ENCODE measurements around the gene ANKRD10.
A peak's percentile ranks its signal among the peaks of the same experiment; 100 is the strongest.

The ANKRD10 gene

GRCh38 chr13:110887597-110888333 is 27.1 kb downstream of the ANKRD10 start:
- DNase-seq (ENCODE audit: low read depth in 3 of 3, low spot score in 1 of 3), result no peak

- DNase-seq (ENCODE audit: low read depth in 3 of 3, low spot score in 1 of 3), result no peak
These were observed 27.8 kb downstream of the ANKRD10 start for GRCh38 chr13:110886870-110887596.

GRCh38 chr13:110885966-110886869 is 28.7 kb downstream of the ANKRD10 start:
- DNase-seq (ENCODE audit: low read depth in 3 of 3, low spot score in 1 of 3), result no peak

GRCh38 chr13:110885516-110885915 is 29.4 kb downstream of the ANKRD10 start:
- DNase-seq (ENCODE audit: low read depth in 3 of 3, low spot score in 1 of 3), result no peak

GRCh38 chr13:110884517-110884916 is 30.4 kb downstream of the ANKRD10 start:
- no peak for DNase-seq (ENCODE audit: low read depth in 3 of 3, low spot score in 1 of 3)

GRCh38 chr13:110883542-110883941 is 31.3 kb downstream of the ANKRD10 start:
- no peak for DNase-seq (ENCODE audit: low read depth in 3 of 3, low spot score in 1 of 3)

- DNase-seq (ENCODE audit: low read depth in 3 of 3, low spot score in 1 of 3), result no peak
These were observed 31.9 kb downstream of the ANKRD10 start for GRCh38 chr13:110882972-110883371.

- DNase-seq (ENCODE audit: low read depth in 3 of 3, low spot score in 1 of 3), result no peak
These were observed 32.8 kb downstream of the ANKRD10 start for GRCh38 chr13:110881839-110882627.

GRCh38 chr13:110880627-110881026 is 34.2 kb downstream of the ANKRD10 start:
- DNase-seq (ENCODE audit: low read depth in 3 of 3, low spot score in 1 of 3), result no peak

GRCh38 chr13:110879482-110879881 is 35.4 kb downstream of the ANKRD10 start:
- no peak for DNase-seq (ENCODE audit: low read depth in 3 of 3, low spot score in 1 of 3)

- DNase-seq (ENCODE audit: low read depth in 3 of 3, low spot score in 1 of 3), result no peak
These were observed 37.1 kb downstream of the ANKRD10 start for GRCh38 chr13:110877737-110878258.

GRCh38 chr13:110876609-110877008 is 38.3 kb downstream of the ANKRD10 start:
- no peak for DNase-seq (ENCODE audit: low read depth in 3 of 3, low spot score in 1 of 3)

GRCh38 chr13:110875241-110875640 is 39.6 kb downstream of the ANKRD10 start:
- DNase-seq (ENCODE audit: low read depth in 3 of 3, low spot score in 1 of 3), result no peak

GRCh38 chr13:110874508-110874960 is 40.3 kb downstream of the ANKRD10 start:
- DNase-seq (ENCODE audit: low read depth in 3 of 3, low spot score in 1 of 3), result peak in 2 of 3 donors; percentile 6 to 17

- DNase-seq (ENCODE audit: low read depth in 3 of 3, low spot score in 1 of 3), result no peak
These were observed 41.0 kb downstream of the ANKRD10 start for GRCh38 chr13:110873639-110874507.

GRCh38 chr13:110872768-110873638 is 41.9 kb downstream of the ANKRD10 start:
- DNase-seq (ENCODE audit: low read depth in 3 of 3, low spot score in 1 of 3), result no peak

GRCh38 chr13:110872034-110872767 is 42.7 kb downstream of the ANKRD10 start:
- DNase-seq (ENCODE audit: low read depth in 3 of 3, low spot score in 1 of 3), result no peak
